K562 (cell line): Measurements from ENCODE around the gene USP11. TPM values are rescaled to one million over a fixed set of nuclear protein-coding genes. Genes with fewer than 3 reads are reported as not detected.
A peak's percentile ranks its signal among the peaks of the same experiment; 100 is the strongest.

Experiments
- BRCA1 ChIP-seq, 2 experiments: fragments of 450-650 bp in 1 of 2; sonication (generic) in 1 of 2; formaldehyde crosslinking in 1 of 2; IDR thresholded peaks; 2 replicates each; pipeline versions ENCODE4 v1.5.0 to v1.6.1; 2017 to 2020; ENCODE audit warnings: mild to moderate bottlenecking in 1 of 2, missing genetic modification reagents in 1 of 2
- EGR1 ChIP-seq: fragments of 450-650 bp; conservative IDR thresholded peaks from 2 replicates; pipeline ENCODE4 v1.6.1; 2017; ENCODE audit warnings: mild to moderate bottlenecking
- FOXK1 ChIP-seq: sonication (generic); formaldehyde crosslinking; IDR thresholded peaks from 2 replicates; pipeline ENCODE4 v1.8.0; 2022; ENCODE audit warnings: missing genetic modification reagents, mild to moderate bottlenecking, borderline replicate concordance
- FUS ChIP-seq: fragments of 200-400 bp; formaldehyde crosslinking; optimal IDR thresholded peaks from 2 replicates; pipeline ENCODE3; 2017; ENCODE audit warnings: low read depth, low read length
- HEY1 ChIP-seq: fragments of 250-450 bp; sonication (Bioruptor Pico); IDR thresholded peaks from 2 replicates; pipeline ENCODE4 v1.5.0; 2020; ENCODE audit warnings: mild to moderate bottlenecking, moderate library complexity, borderline replicate concordance
- HNRNPUL1 ChIP-seq: fragments of 200-400 bp; formaldehyde crosslinking; IDR thresholded peaks from 2 replicates; pipeline ENCODE4 v1.6.1; 2017; ENCODE audit warnings: low read length
- KLF6 ChIP-seq: fragments of 250-450 bp; sonication (Bioruptor Pico); IDR thresholded peaks from 2 replicates; pipeline ENCODE4 v1.4.0; 2020; ENCODE audit warnings: mild to moderate bottlenecking, moderate library complexity, borderline replicate concordance
- PHF20 ChIP-seq: fragments of 450-650 bp; IDR thresholded peaks from 2 replicates; pipeline ENCODE4 v1.6.1; 2018; ENCODE audit not compliant: partially characterized antibody
- TAL1 ChIP-seq: fragments of 450-650 bp; IDR thresholded peaks from 2 replicates; pipeline ENCODE4 v1.6.1; 2016; ENCODE audit warnings: mild to moderate bottlenecking
- ZNF217 ChIP-seq: sonication (generic); formaldehyde crosslinking; IDR thresholded peaks from 2 replicates; pipeline ENCODE4 v1.8.0; 2022; ENCODE audit warnings: mild to moderate bottlenecking, missing genetic modification reagents
- ZNF695 ChIP-seq: fragments of 450-650 bp; formaldehyde crosslinking; IDR thresholded peaks from 2 replicates; pipeline ENCODE4 v1.4.0; 2020; ENCODE audit warnings: mild to moderate bottlenecking, moderate library complexity
- ZNF79 ChIP-seq: fragments of 250-450 bp; sonication (Bioruptor Pico); IDR thresholded peaks from 2 replicates; pipeline ENCODE4 v1.4.0; 2020; ENCODE audit warnings: low read depth, mild to moderate bottlenecking, moderate library complexity
- polyA plus RNA-seq, 8 experiments: library from polyadenylated mRNA; depleted of rRNA in 4 of 8; stranded (reverse) in 5 of 8; unstranded in 3 of 8; fragments of >200 nt; fragmentation: Nextera tagmentation in 2 of 8; fragmentation: Illumina TruSeq in 1 of 8; extraction: Ambion mirVana in 2 of 8; extraction: Trizol in 1 of 8; gene quantifications; 2 replicates each; pipeline versions ENCODE4 v1.2.1 to v1.2.3, GENCODE V29; 2011 to 2014; ENCODE audit warnings: inconsistent platforms in 1 of 8, missing spikeins in 1 of 8
- total RNA-seq, 7 experiments: library from RNA; depleted of rRNA in 6 of 7; stranded (reverse); fragments of >200 nt in 6 of 7; fragmentation: Illumina TruSeq in 2 of 7; extraction: Trizol in 2 of 7; gene quantifications; 2 replicates each; pipeline versions ENCODE4 v1.2.1 to v1.2.3, GENCODE V29; 2011 to 2021; ENCODE audit warnings: low replicate concordance in 1 of 7
- TF ChIP-seq, protein P1 (sequence below): fragments of 450-650 bp; conservative IDR thresholded peaks from 2 replicates; pipeline ENCODE4 v1.6.1; 2016; ENCODE audit warnings: missing genetic modification characterization, low read depth, mild to moderate bottlenecking, control low read depth, missing compliant biosample characterization
- TF ChIP-seq, protein P2 (sequence below), 2 experiments: fragments of 450-650 bp in 1 of 2; sonication (generic) in 1 of 2; formaldehyde crosslinking in 1 of 2; IDR thresholded peaks in 1 of 2; conservative IDR thresholded peaks in 1 of 2; 2 replicates each; pipeline versions ENCODE4 v1.6.1 to v1.8.1; 2016 to 2023; ENCODE audit warnings: mild to moderate bottlenecking in 2 of 2, moderate library complexity in 2 of 2, inconsistent platforms in 1 of 2, missing genetic modification reagents in 1 of 2
- TF ChIP-seq, protein P3 (sequence below): sonication (generic); formaldehyde crosslinking; IDR thresholded peaks from 2 replicates; pipeline ENCODE4 v1.8.0; 2022; ENCODE audit warnings: missing genetic modification reagents, mild to moderate bottlenecking, borderline replicate concordance
- TF ChIP-seq, protein P4 (sequence below): fragments of 250-450 bp; sonication (Bioruptor Pico); IDR thresholded peaks from 2 replicates; pipeline ENCODE4 v1.5.0; 2021; ENCODE audit warnings: mild to moderate bottlenecking, borderline replicate concordance
- TF ChIP-seq, protein P5 (sequence below): IDR thresholded peaks from 3 replicates; pipeline ENCODE4 v1.6.1; 2011; ENCODE audit warnings: borderline replicate concordance, mild to moderate bottlenecking; ENCODE audit not compliant: insufficient read length, insufficient read depth

Gene USP11
- total and polyA plus RNA-seq, 9 of the 15 experiments (the other 6 are each of a cell fraction or from before 2014, with no cell fraction given): 2.5 to 29.0 (median 11.7) TPM

DNA sequence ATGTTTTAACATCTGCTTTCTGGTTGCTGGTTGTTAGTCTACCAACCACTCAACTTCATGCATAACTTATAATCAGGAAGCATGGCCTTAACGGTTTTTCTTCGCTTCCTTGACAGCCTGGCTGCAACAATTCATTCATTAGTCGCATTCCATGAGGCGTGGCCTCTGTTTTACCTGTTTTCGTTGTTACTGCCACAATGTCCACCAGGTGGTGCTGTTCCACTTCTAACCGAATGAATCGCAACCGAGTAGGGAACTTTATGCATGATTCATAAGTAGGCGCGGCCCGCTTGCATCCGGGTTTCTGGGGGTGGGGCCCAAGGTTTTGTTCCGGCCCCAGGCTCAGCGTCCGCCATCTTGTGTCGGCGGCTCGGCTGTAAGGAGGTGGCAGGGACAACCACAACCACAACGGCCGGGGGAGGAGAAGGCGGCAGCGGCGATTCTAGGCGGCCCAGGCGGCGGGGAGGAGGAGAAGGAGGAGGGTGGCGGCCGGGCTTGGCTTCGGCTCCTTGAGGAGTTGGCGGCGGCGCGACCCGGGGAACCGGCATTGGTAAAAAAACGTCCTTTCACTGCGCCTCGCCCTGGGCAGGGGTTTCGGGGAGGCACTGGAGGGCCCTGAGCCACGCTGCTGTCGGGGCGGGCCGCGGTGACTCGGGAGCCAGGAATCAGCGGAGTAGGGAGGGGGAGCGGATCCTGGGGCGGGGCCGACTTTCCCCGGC, 39.2 kb upstream of the USP11 start, which contains the start of gene UBA1 (continued):
- TF ChIP-seq, protein P1, sequence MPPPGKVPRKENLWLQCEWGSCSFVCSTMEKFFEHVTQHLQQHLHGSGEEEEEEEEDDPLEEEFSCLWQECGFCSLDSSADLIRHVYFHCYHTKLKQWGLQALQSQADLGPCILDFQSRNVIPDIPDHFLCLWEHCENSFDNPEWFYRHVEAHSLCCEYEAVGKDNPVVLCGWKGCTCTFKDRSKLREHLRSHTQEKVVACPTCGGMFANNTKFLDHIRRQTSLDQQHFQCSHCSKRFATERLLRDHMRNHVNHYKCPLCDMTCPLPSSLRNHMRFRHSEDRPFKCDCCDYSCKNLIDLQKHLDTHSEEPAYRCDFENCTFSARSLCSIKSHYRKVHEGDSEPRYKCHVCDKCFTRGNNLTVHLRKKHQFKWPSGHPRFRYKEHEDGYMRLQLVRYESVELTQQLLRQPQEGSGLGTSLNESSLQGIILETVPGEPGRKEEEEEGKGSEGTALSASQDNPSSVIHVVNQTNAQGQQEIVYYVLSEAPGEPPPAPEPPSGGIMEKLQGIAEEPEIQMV (tag): no peak
- no peak for TF ChIP-seq HEY1 (CRISPR knock-in tag)
- no peak for TF ChIP-seq FUS
- TF ChIP-seq PHF20: peak; percentile 52
- TF ChIP-seq TAL1: no peak
- no peak for TF ChIP-seq FOXK1 (CRISPR knock-in tag)
- no peak for TF ChIP-seq ZNF217
- TF ChIP-seq, protein P2, sequence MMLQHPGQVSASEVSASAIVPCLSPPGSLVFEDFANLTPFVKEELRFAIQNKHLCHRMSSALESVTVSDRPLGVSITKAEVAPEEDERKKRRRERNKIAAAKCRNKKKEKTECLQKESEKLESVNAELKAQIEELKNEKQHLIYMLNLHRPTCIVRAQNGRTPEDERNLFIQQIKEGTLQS (IDR thresholded peaks at IDR 0.05): peak; percentile 33; the same call in 1 of the 2 replicates
- TF ChIP-seq, protein P2 (CRISPR knock-in tag; conservative IDR thresholded peaks at IDR 0.05): peak; percentile 67; the same call in 1 of the 2 replicates
- no peak for TF ChIP-seq ZNF695
- TF ChIP-seq KLF6: no peak
- TF ChIP-seq, protein P3, sequence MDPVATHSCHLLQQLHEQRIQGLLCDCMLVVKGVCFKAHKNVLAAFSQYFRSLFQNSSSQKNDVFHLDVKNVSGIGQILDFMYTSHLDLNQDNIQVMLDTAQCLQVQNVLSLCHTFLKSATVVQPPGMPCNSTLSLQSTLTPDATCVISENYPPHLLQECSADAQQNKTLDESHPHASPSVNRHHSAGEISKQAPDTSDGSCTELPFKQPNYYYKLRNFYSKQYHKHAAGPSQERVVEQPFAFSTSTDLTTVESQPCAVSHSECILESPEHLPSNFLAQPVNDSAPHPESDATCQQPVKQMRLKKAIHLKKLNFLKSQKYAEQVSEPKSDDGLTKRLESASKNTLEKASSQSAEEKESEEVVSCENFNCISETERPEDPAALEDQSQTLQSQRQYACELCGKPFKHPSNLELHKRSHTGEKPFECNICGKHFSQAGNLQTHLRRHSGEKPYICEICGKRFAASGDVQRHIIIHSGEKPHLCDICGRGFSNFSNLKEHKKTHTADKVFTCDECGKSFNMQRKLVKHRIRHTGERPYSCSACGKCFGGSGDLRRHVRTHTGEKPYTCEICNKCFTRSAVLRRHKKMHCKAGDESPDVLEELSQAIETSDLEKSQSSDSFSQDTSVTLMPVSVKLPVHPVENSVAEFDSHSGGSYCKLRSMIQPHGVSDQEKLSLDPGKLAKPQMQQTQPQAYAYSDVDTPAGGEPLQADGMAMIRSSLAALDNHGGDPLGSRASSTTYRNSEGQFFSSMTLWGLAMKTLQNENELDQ: no peak
- TF ChIP-seq, protein P4, sequence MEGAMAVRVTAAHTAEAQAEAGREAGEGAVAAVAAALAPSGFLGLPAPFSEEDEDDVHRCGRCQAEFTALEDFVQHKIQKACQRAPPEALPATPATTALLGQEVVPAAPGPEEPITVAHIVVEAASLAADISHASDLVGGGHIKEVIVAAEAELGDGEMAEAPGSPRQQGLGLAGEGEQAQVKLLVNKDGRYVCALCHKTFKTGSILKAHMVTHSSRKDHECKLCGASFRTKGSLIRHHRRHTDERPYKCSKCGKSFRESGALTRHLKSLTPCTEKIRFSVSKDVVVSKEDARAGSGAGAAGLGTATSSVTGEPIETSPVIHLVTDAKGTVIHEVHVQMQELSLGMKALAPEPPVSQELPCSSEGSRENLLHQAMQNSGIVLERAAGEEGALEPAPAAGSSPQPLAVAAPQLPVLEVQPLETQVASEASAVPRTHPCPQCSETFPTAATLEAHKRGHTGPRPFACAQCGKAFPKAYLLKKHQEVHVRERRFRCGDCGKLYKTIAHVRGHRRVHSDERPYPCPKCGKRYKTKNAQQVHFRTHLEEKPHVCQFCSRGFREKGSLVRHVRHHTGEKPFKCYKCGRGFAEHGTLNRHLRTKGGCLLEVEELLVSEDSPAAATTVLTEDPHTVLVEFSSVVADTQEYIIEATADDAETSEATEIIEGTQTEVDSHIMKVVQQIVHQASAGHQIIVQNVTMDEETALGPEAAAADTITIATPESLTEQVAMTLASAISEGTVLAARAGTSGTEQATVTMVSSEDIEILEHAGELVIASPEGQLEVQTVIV (CRISPR knock-in tag): no peak
- TF ChIP-seq BRCA1 (IDR thresholded peaks at IDR 0.05): no peak
- no peak for TF ChIP-seq BRCA1 (CRISPR knock-in tag; IDR thresholded peaks at IDR 0.05)
- TF ChIP-seq EGR1: 0 out of 2 replicates have a peak, but pooled peaks have one; percentile 16
- TF ChIP-seq ZNF79: no peak
- TF ChIP-seq HNRNPUL1: no peak
- TF ChIP-seq, protein P5, sequence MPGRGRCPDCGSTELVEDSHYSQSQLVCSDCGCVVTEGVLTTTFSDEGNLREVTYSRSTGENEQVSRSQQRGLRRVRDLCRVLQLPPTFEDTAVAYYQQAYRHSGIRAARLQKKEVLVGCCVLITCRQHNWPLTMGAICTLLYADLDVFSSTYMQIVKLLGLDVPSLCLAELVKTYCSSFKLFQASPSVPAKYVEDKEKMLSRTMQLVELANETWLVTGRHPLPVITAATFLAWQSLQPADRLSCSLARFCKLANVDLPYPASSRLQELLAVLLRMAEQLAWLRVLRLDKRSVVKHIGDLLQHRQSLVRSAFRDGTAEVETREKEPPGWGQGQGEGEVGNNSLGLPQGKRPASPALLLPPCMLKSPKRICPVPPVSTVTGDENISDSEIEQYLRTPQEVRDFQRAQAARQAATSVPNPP: no peak
